Activated T-cell treated with anti-CD3 and anti-CD28 coated beads, Interleukin-2, amount 50 U/mL, for 4 hours (primary cell): Measurements from ENCODE around the gene CC2D1A. TPM values are rescaled to one million over a fixed set of nuclear protein-coding genes. Genes with fewer than 3 reads are reported as not detected.

ENCODE experiments used
- ATAC-seq, 2 donors: fragments of 200-7000 bp; cut with Tn5 transposase; one replicate each; pipeline ENCODE4 v1.10.0; 2021
- DNase-seq: peaks from one replicate; pipeline ENCODE4 v3.0.0-alpha.2; 2020
- H3K27me3 Mint-ChIP-seq: one replicate; pipeline ENCODE4 v1.8.0; 2021; ENCODE audit warnings: low read depth, mixed read lengths
- H3K36me3 Mint-ChIP-seq: one replicate; pipeline ENCODE4 v1.8.0; 2022; ENCODE audit warnings: mixed read lengths; ENCODE audit not compliant: insufficient read depth
- H3K4me1 Mint-ChIP-seq: one replicate; pipeline ENCODE4 v1.8.0; 2021; ENCODE audit warnings: low read depth, mixed read lengths
- H3K4me3 Mint-ChIP-seq: one replicate; pipeline ENCODE4 v1.8.0; 2021; ENCODE audit warnings: mild to moderate bottlenecking, moderate library complexity, mixed read lengths
- H3K9me3 Mint-ChIP-seq: one replicate; pipeline ENCODE4 v1.8.0; 2021; ENCODE audit warnings: mixed read lengths
- total RNA-seq, 3 donors: library from RNA; stranded (reverse); gene quantifications; one replicate each; pipeline ENCODE4 v1.2.1, GENCODE V29; 2021

Gene CC2D1A
- total RNA-seq, 3 donors from 2014 or later, result 34.1 to 40.2 (median 39.6) TPM

DNA sequence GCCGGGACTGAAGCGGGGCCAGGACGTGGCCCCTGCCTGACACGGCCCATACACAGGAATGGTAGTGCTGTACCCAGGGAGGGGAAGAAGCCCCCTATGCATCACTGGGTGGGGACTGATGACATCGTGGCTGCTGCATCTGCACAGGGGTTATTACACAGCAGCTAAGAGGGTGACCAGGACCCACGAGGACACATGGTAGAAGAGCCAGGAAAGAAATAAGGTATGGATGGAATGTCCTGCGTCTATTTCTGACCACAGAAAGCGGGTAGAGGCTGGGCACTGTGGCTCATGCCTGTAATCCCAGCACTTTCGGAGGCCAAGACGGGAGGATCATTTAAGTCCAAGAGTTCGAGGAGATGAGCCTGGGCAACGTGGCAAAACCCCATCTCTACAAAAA is 70.4 kb downstream of the CC2D1A start:
- H3K9me3 Mint-ChIP-seq, result no peaks in the 10 kb centered on the region
- H3K27me3 Mint-ChIP-seq, result no peaks in the 10 kb centered on the region
- DNase-seq, result no peak
- no peak for ATAC-seq
- peaks cover 15% of the 10 kb centered on the region for H3K4me1 Mint-ChIP-seq
- H3K4me3 Mint-ChIP-seq, result no peak overlapping the region
- peaks cover 5% of the 10 kb centered on the region for H3K36me3 Mint-ChIP-seq

GRCh38 chr19:13977803-13978202 is 71.8 kb downstream of the CC2D1A start:
- Mint-ChIP-seq H3K27me3 (no peaks in the 10 kb centered on the region), H3K36me3 (peaks cover 5% of the 10 kb centered on the region), H3K9me3 (no peaks in the 10 kb centered on the region), H3K4me3 (no peak overlapping the region), H3K4me1 (peaks cover 22% of the 10 kb centered on the region)
- ATAC-seq (no peak), DNase-seq (no peak)

DNA sequence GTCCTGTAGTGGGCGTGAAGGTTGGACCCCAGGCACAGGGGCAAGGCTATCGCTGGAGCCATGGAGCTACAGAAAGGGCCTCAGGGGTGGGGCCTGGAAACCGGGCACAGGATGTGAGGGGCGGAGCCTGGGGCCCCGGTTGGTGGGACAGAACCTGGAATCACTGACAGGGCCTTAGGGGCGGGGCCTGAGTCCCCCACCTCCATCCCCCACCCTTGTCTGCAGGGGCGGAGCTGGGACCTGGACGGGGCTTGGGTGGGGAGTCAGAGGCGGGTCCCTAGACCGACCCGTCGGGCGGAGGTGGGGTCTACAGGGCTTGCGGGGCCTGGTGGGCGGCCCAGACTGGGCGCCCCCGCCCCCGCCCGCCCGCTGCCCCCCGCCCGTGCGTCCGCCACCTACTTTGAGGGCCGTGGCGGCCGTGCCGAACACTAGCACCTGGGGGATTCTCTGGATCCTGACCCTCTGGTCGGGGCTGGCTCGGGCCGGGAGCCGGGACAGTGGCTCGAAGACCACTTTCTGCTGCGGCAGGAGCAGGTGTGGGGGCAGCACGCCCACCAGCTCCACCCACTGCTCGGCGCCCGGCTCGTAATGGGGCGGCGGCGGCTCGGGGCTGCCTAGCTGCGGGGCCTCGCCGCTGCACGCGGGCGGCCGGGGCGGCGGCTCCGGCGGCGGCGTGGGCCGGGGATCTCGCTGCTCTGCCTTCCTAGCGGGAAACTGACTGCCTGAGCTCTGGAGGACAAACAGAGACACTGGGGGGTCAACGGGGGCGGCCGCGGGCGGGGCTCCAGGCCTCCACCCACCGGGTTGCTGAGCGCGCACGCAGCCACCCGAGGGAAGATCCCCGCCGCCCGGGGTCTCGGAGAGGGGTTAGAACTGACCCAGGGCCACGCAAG is 72.6 kb downstream of the CC2D1A start:
- H3K9me3 Mint-ChIP-seq, result no peaks in the 10 kb centered on the region
- H3K4me1 Mint-ChIP-seq, result peaks cover 27% of the 10 kb centered on the region
- DNase-seq (no peak), ATAC-seq (peak; percentile 42 to 55)
- H3K27me3 Mint-ChIP-seq, result no peaks in the 10 kb centered on the region
- H3K4me3 Mint-ChIP-seq, result no peak overlapping the region
- H3K36me3 Mint-ChIP-seq, result peaks cover 5% of the 10 kb centered on the region

- H3K9me3 Mint-ChIP-seq, result no peaks in the 10 kb centered on the region
- no peak for DNase-seq
- H3K4me1 Mint-ChIP-seq, result peaks cover 27% of the 10 kb centered on the region
- H3K4me3 Mint-ChIP-seq, result no peak overlapping the region
- H3K36me3 Mint-ChIP-seq, result peaks cover 5% of the 10 kb centered on the region
- H3K27me3 Mint-ChIP-seq, result no peaks in the 10 kb centered on the region
- ATAC-seq, result peak in 1 of 2 donors; percentile 10
Measured at GRCh38 chr19:13979244-13979615, 73.2 kb downstream of the CC2D1A start.

GRCh38 chr19:13979686-13980085 is 73.7 kb downstream of the CC2D1A start:
- Mint-ChIP-seq H3K9me3 (no peaks in the 10 kb centered on the region), H3K36me3 (peaks cover 2% of the 10 kb centered on the region), H3K4me1 (peaks cover 28% of the 10 kb centered on the region), H3K4me3 (no peak overlapping the region), H3K27me3 (no peaks in the 10 kb centered on the region)
- no peak for ATAC-seq
- DNase-seq, result no peak

DNA sequence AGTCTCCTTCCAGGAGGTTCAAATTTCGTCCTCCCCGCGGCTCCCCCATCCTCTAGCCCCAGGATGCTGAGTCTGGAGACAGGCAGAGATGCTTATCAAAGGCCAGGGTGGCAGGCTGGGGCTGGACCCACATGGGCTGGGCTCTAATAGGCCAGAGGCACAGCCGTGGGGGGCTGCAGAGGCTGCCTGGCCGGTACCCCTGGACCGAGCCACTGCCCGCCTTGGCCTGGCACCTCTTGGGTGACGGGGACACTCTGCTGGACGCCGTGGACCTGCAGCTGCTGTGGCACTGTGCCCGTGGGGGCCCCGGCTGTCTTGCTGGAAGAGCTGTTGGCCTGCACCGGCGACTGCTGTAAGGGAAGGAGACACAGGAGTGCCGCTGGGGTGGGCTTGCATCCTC is 74.3 kb downstream of the CC2D1A start:
- Mint-ChIP-seq H3K36me3 (peaks cover 2% of the 10 kb centered on the region), H3K4me3 (no peak overlapping the region), H3K9me3 (no peaks in the 10 kb centered on the region), H3K27me3 (no peaks in the 10 kb centered on the region), H3K4me1 (peaks cover 33% of the 10 kb centered on the region)
- DNase-seq, result no peak
- no peak for ATAC-seq

Other genes with a start within 250 kb of the CC2D1A start
- gene MRI1, start 141.7 kb upstream of the CC2D1A start, total RNA-seq, result 10 to 100 TPM; 27.1 to 48.8 (median 33.7) TPM
- 100 to 1,000 TPM; 158 to 181 (median 167) TPM for gene C19orf53, start 131.7 kb upstream of the CC2D1A start, total RNA-seq
- 1 to 10 TPM; 3.2 to 5.0 (median 3.7) TPM for gene ZSWIM4, start 110.8 kb upstream of the CC2D1A start, total RNA-seq
- under 1 TPM in 1 of 3 donors, not detected in 2; 0.52 TPM for gene NANOS3, start 29.1 kb upstream of the CC2D1A start, total RNA-seq
- 1 to 10 TPM; 7.3 to 9.3 (median 8.9) TPM for gene BRME1, start 84 bp upstream of the CC2D1A start, total RNA-seq
- gene PODNL1, start 32.2 kb downstream of the CC2D1A start, total RNA-seq, result under 1 TPM in 2 of 3 donors, not detected in 1; 0.08 to 0.30 TPM
- 10 to 100 TPM; 65.2 to 75.4 (median 66.2) TPM for gene DCAF15, start 46.3 kb downstream of the CC2D1A start, total RNA-seq
- 10 to 100 TPM; 11.3 to 13.8 (median 12.3) TPM for gene RFX1, start 100.1 kb downstream of the CC2D1A start, total RNA-seq
- gene RLN3, start 121.9 kb downstream of the CC2D1A start, total RNA-seq, result not detected
- gene IL27RA, start 125.6 kb downstream of the CC2D1A start, total RNA-seq, result 100 to 1,000 TPM in 1 of 3 donors, 10 to 100 TPM in 2; 91.2 to 102 (median 94.0) TPM
- not detected for gene PALM3, start 155.9 kb downstream of the CC2D1A start, total RNA-seq
- under 1 TPM; 0.24 to 0.48 (median 0.43) TPM for gene MISP3, start 166.6 kb downstream of the CC2D1A start, total RNA-seq
- under 1 TPM in 1 of 3 donors, not detected in 2; 0.48 TPM for gene C19orf67, start 179.6 kb downstream of the CC2D1A start, total RNA-seq
- gene SAMD1, start 184.6 kb downstream of the CC2D1A start, total RNA-seq, result 100 to 1,000 TPM in 2 of 3 donors, 10 to 100 TPM in 1; 90.0 to 130 (median 112) TPM
- 10 to 100 TPM; 45.0 to 46.1 (median 45.3) TPM for gene PRKACA, start 211.6 kb downstream of the CC2D1A start, total RNA-seq
- gene ASF1B, start 230.4 kb downstream of the CC2D1A start, total RNA-seq, result 10 to 100 TPM; 18.5 to 26.7 (median 21.0) TPM